Activated CD8-positive, alpha-beta memory T cell treated with anti-CD3 and anti-CD28 coated beads for 36 hours (primary cell): Measurements from ENCODE around the gene RICTOR. TPM values are rescaled to one million over a fixed set of nuclear protein-coding genes. Genes with fewer than 3 reads are reported as not detected.
"Not testable (repeated sequence)": the region's sequence is repeated elsewhere in the genome, so short reads cannot be mapped to it uniquely, and the experiment has no call there.

ENCODE experiments used
- CTCF ChIA-PET: fragments of 350-600 bp; sonication (Branson Sonifier 250); formaldehyde crosslinking; loops from one replicate; lab custom pipeline; 2021; ENCODE audit warnings: antibody characterized with exemption; lab: Charles Lee
- POLR2A ChIA-PET: fragments of 350-600 bp; sonication (Branson Sonifier 250); formaldehyde crosslinking; loops from one replicate; lab custom pipeline; 2021; ENCODE audit warnings: antibody characterized with exemption; lab: Charles Lee
- total RNA-seq, 2 experiments: library from RNA; stranded (reverse); gene quantifications; one replicate each; pipeline ENCODE4 v1.2.3, GENCODE V29; 2021

RICTOR gene
- total RNA-seq, 2 experiments from 2014 or later: 22.1 to 24.0 TPM

DNA sequence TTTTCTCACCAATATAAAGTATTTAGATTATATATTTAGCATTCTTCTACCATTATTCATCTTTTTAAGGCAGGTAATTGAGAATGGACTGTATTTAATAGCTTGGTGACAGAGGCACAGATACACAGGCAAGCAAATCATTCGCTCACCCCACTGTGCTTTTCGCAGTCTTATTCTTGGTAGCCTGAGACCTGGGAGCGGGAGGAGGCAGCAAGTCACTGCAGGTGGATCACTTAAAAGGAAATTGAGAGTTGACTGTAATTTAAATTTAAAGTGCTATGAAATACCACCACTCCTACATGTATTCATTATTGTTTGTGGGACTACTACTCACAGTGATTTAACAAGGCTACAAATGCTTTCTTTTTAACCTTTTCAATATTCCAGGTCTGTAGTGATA, 9.7 kb downstream of the RICTOR start:
- CTCF ChIA-PET: no interaction called here
- POLR2A ChIA-PET: no interaction called here

DNA sequence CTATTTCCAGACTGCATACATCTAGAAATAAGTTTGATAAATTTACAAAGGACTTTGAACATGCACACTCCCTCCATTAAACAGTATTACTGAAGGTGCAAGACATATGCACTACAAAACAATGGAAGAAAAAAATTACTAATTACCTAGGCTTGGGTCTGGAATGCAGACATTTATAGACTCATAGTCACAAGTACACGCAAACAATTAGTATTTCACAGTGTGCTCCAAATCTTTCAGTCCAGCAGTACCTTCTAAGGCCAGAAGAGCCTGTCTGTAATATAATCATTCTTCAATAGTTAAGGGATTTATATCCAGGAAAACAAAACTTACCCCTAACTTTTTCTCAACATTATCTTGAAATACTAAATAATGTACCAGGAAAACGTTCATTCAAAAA, 11.2 kb downstream of the RICTOR start:
- CTCF ChIA-PET: no interaction called here
- POLR2A ChIA-PET: no interaction called here

DNA sequence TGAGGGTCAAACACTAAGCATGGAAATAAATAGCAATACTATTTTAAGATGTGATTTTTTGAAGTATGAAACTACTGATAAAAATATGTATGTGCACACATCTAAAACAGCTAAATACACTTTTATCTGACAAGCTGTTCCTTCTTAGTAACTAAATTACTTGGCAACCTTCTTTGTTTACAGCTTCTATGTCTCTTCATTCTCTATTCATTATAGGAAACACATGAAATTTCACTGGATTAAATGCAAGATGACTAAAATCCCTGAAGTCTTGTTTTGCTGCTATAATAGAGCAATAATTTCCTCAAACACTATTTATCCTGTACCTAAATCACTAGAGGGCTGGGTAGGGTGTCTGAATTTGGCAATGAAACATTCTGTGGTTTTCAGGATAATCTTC, 11.7 kb downstream of the RICTOR start:
- POLR2A ChIA-PET: no interaction called here
- CTCF ChIA-PET: no interaction called here

DNA sequence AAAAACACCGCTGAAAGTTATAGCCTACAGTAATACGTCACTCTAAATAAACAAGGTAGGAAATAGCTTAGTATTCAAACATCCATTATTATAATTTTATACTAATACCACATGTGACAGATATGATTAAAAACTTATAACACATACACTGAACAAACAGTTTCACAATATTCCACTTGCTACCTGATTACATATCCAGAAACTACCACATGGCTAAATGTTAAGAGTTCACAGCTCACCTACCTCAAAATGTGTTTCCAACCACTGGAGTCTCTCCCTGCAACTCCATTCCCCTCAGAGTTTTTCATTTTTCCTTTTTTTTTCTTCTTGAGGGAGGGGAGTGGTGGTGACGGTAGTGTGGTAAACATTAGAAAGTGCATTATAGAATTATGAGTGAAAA, 12.1 kb downstream of the RICTOR start:
- ChIA-PET CTCF (no interaction called here), POLR2A (no interaction called here)

DNA sequence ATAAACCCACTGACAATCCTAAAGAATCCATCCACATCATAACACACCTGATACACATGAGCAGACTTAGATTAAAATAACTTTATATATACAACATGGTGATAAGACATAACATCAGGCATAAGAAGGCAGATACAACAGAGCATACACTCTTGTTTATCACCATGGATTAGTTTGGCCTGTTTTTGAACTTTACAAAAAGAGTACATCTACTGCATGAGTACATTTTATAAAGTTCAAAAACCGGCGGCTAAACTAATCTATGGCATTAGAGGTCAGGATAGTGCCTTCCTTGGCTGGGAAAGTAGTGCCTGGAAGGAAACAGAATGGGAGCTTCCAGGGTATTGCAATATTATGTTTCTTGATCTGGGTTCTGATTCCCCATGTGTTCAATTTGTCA, 15.1 kb downstream of the RICTOR start:
- CTCF ChIA-PET: no interaction called here
- POLR2A ChIA-PET: no interaction called here

DNA sequence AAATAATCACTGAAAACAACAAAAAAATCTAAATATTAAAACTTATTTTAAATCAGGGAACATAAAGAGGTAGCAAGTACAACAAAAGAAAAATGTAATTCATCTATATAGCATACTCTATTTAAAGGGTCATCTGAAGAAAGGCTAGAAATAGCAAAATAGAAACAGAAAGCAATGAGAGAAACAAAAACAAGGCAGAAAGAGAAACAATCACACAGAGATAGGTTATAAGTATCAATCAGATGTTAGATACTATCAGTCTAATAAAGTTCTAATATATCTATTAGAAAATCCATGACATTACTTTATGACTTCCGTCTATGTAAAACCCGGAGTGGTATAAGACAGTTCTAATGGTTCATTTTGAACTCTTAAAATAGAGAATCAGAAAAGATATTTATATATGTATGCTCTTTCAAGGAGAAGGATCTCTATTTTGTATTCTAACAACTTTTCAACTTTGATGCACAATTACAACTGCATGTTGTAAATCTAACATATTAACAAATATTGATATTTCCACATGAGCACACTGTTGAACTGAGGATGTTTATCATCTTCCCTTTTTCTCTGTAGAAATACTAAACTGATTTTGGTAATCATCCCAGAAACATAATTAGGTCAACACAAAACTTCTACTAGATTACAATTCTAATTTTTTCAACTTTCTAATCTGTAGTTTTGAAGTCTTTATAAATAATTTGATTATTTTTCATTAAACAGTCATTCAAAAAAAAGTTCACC, 15.8 kb downstream of the RICTOR start:
- ChIA-PET POLR2A (no interaction called here), CTCF (no interaction called here)

DNA sequence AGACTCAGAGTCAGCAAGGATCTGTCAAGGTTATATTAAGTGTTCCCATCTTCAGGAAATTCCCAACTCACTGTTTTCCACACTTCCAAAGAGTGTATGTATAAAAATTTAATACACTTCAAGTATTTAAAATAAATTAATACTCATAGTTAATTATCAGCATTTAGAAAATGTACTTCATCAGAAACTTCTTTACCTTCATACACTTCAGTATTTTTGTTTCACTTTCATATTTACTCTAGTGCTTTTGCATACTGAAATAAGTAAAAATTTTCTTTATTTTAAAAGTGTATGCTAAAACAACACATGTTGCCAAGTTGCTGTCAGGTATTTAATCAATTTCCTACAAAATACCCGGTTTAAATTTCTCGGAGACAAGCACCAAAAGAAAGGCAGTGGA, 16.5 kb downstream of the RICTOR start:
- POLR2A ChIA-PET: no interaction called here

DNA sequence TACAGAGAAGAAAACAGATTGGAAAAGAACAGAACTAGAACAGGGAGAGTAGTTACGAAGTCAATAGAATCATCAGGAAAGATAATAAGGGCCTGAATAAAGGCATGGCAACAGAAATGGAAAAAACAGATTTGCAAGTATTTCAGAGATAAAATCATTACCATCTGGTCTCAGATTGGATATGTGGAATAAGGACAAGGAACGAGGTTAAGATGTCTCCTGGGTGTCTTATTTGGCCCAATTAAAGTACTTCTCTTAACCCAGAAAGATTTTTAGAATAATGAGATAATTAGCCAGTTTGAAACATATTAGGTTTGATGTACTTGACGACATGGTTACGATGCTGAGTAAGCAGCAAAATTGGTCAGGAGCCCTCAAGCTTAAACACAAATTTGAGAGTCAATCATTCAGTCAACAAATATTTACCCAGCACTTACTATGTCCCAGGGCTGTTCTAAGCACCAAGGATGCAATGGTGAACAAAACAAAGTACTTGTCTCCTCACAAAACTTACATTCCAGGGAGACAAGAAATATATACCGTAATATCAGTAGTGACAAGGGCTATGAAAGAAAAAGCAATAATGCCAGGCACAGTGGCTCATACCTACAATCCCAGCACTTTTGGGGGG, 18.3 kb downstream of the RICTOR start:
- CTCF ChIA-PET: no interaction called here
- POLR2A ChIA-PET: no interaction called here

More for the DNA sequence above, 16.5 kb downstream of the RICTOR start:
- CTCF ChIA-PET: no interaction called here

DNA sequence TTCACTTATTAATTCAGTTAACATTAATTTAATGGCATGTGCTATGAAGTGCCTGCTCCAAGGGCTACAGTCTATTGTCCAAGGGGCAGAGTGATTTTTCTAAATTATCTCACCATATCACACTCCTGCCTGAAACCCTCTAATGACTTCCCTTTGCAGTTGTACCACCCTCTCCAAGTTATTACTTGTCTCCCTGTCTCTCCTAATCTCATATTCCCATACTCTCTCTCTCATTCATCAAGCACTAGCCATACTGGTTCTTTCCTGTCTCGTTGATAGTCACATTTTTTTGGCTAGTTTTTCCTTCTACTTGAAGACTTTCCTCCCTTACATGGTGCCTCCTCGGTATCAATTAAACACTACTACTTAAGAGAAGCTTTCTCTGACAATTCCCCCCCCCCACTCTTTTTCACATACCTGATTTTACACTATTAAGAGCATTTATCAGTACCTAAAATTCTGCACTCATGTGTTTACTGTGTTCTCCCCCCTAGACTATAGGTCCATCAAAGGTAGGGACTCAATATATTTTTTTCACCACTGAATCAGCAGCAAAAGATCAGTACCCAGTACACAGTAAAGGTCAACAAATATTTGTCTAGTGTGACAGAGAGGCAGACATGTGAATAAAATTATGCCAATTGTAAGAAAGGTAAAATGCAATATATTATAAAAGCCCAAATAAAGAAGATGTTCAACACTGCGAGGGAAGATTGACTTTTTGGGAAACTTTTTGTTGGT, 19.0 kb downstream of the RICTOR start:
- ChIA-PET CTCF (no interaction called here), POLR2A (no interaction called here)

DNA sequence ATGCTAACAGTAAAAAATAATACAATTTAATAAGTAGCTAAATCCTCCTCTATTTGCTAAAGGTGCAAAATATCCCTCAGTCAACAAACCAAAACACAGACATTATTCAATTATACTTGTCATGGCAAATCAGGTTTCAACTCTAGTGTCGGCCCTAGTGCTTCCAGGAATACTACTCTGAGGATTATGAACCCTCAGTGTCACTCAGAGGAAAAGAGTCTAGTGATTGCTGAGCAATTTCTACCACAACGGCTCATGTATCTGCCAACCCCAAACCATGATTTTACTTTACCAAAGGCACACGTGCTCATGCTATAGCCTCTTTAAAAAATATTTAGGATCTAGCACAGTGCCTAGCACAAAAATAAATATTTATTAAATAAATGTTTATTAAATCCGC, 21.0 kb downstream of the RICTOR start:
- POLR2A ChIA-PET: no interaction called here
- CTCF ChIA-PET: no interaction called here

DNA sequence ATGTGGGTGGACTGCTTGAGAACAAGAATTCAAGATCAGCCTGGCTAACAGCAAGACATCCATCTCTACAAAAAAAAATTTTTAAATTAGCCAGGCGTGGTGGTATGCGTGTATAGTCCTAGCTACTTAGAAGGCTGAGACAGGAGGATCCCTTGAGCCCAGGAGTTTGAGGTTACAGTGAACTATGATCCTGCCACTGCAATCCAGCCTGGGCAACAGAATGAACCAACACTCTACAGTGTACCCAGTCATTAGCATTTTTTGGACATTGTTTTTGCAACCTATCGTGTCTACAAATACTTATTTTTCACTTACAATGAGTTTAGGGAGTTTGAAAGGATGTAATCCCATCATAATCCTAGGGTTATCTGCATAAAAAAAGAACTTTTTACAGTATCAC, 22.1 kb downstream of the RICTOR start:
- ChIA-PET POLR2A (no interaction called here), CTCF (no interaction called here)

DNA sequence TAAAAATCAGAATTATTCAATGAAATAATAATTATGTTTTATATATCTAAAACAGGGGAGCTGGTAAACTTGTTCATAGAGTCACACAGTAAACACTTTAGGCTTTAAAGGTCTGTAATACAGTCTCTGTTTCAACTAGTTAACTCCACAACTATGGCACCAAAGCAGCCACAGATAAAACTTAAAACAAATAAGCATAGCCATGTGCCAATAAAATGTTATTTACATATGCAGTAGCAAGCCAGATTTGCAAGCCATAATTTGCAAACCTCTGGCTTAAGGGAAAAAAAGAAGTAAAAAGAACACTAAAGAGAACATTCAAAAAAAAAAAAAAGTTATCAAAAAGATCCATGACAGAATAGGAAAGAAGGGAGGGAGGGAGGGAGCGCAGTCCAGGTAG, 24.9 kb downstream of the RICTOR start:
- ChIA-PET CTCF (no interaction called here), POLR2A (no interaction called here)

DNA sequence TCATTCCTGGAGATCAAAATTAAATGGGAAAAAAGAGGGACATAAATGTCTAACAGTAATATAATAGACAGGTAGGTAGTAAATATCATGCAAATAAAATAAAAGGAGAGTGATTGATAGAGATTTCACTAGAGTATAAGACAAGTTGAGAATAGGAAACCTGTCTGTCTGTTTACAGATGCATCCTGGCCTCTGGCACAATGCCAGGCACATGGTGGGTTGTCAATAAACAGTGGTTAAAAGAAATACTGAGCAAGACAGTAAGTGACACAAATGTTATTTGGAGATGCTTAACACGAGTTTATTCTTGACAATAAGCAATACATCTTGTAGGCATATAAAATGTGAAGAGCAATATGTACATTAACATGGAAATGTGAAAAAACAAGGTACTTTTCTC, 33.3 kb downstream of the RICTOR start:
- CTCF ChIA-PET: no interaction called here
- POLR2A ChIA-PET: no interaction called here

DNA sequence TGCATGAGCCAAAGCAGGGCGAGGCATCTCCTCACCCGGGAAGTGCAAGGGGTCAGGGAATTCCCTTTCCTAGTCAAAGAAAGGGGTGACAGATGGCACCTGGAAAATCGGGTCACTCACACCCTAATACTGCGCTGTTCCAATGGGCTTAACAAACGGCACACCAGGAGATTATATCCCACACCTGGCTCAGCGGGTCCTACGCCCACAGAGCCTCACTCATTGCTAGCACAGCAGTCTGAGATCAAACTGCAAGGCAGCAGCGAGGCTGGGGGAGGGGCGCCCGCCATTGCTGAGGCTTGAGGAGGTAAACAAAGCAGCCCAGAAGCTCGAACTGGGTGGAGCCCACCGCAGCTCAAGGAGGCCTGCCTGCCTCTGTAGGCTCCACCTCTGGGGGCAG, 39.7 kb downstream of the RICTOR start:
- POLR2A ChIA-PET, CTCF ChIA-PET: not testable (repeated sequence)

DNA sequence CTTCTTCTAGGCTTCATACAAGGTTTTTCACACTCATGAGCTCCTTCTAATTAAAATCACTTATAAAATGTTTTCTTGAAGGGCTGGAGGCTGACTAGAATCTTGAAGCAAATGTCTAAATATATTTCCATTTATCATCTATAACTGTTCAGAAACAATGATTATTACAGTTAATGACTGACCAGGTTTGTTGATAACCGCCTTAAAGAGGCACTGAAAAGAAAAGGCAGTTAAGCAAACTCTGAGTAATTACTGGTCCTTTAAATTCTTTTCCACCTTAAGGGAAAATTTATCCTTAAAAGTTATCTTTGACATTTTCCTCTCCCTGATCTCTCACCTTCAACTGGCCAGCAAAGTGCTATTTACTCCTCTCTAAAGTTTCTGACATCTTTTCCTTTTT, 43.2 kb downstream of the RICTOR start:
- ChIA-PET POLR2A (no interaction called here), CTCF (no interaction called here)

DNA sequence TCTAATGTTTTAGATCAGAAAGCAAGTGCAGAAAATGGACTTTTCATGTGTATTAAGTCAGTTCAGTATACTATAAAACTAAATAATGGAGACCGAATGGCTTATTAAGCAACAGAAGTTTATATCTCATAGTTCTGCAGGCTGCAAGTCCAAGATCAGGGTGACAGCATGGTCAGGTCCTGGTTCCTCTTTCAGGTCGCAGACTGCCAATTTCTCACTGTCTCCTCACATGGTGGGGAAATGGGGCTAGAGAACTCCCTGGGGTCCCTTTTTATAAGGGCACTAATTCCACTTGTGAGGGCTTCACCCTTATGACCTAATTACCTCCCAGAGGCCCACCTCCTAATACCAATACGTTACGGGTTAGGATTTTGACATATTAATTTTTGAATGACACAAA, 48.7 kb downstream of the RICTOR start:
- CTCF ChIA-PET: no interaction called here

DNA sequence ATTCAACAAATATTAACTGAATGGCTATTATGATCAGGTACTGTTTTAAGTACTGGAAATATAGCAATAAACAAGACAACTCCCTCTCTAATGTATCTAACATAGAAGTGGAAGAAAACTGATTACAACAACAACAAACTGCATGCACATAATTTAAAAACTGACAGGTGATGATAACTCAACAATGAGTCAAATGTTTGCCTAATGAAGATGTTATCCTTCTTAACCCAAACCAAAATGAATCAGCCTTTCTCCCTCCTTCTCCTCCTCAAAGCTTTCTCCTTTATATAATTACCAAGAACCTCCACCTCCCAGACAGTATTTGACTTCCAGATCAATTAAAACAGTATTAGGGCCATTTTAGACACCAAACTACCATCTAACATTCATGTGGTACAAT, 49.3 kb downstream of the RICTOR start:
- CTCF ChIA-PET: no interaction called here
- POLR2A ChIA-PET: no interaction called here

More for the DNA sequence above, 48.7 kb downstream of the RICTOR start:
- POLR2A ChIA-PET: no interaction called here

DNA sequence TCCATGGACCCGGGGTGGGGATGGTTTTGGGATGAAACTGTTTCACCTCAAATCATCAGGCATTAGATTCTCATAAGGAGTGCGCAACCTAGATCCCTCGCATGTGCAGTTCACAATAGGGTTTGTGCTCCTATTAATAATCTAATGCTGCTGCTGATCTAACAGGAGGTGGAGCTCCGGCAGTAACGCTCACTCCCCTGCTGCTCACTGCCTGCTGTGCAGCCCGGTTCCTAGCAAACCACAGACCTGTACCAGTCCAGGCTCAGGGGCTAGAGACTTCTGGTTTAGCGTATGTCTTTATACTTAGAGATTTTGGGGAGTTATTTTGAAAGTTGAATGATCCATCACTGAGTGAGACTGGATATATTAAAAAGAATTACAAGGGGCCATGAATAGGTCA, 50.2 kb downstream of the RICTOR start:
- CTCF ChIA-PET: interaction anchor here (0.6 kb wide), 1 partner anchor 571 kb away, joined by 3 read pairs; no protein-coding TSS in a partner anchor
- POLR2A ChIA-PET: no interaction called here

DNA sequence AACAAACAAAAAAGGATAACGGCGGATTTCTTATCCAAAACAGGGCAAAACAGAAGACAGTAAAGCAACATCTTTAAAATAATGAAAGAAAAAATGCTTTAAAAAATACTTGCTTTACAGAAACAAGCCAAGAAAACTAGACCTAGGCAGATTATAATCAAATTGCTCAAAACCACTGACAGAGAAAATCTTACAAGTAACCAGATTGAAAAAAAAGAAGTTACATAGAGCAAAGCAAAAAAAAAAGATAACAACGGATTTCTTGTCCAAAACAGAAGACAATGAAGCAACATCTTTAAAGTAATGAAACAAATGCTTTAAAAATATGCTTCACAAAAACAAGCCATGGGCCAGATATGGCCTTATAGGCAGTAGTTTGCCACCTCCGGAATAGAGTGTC, 51.1 kb downstream of the RICTOR start:
- ChIA-PET POLR2A (no interaction called here), CTCF (no interaction called here)

DNA sequence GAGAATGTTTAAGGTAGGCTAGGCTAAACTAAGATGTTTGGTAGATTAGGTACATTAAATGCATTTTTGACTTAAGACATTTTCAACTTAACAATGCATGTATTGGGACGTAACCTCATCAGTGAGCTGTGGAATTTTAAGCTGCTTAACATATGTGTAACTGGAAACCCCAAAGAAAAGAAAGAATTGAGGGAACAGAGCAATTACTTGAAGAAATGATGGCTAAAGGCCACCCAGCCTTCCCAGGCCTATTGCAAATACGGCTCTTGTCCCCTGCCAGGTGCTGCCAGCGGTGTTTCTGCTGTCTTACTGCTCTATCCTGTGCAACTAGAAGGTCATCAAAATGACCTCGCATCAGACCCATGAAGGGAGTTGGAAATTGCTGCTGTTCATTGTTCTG, 52.0 kb downstream of the RICTOR start:
- POLR2A ChIA-PET: no interaction called here
- CTCF ChIA-PET: no interaction called here

DNA sequence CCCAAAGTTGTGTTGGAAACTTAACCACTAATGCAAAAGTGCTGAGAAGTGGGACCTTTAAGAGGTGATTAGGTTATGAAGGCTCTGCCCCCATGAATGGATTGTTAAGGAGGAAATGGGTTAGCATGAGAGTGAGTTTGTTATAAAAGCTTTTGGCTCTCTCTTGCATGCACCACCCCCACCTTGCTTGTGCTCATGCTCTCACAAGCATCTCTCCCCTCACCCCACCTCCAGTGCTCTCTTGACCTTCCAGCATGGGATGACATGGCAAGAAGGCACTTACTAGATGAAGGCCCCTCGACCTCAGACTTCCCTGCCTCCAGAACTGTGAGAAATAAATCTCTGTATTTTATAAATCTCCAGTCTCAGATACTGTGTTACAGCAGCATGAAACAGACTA, 52.8 kb downstream of the RICTOR start:
- POLR2A ChIA-PET: no interaction called here
- CTCF ChIA-PET: no interaction called here
